Epithelial cell of proximal tubule (primary cell): ENCODE data around the gene LY6G6D. TPM values are rescaled to one million over a fixed set of nuclear protein-coding genes. Genes with fewer than 3 reads are reported as not detected.

Source experiments
- DNase-seq: peaks from one replicate; pipeline ENCODE4 v3.0.0-alpha.2; 2011; ENCODE audit warnings: low read depth
- H3K4me3 ChIP-seq: 2 replicates; pipeline ENCODE4 v1.5.1; 2011; ENCODE audit warnings: low read depth, mild to moderate bottlenecking, low read length
- total RNA-seq: library from RNA; depleted of rRNA; stranded (reverse); fragments of >200 nt; gene quantifications from 2 replicates; pipeline ENCODE4 v1.2.3, GENCODE V29; 2015
- TF ChIP-seq, protein P1 (sequence below): conservative IDR thresholded peaks from 2 replicates; pipeline ENCODE4 v1.5.1; 2012; ENCODE audit warnings: low read depth, mild to moderate bottlenecking, low read length

Gene LY6G6D
- total RNA-seq, 1 donor from 2014 or later: not detected

DNA sequence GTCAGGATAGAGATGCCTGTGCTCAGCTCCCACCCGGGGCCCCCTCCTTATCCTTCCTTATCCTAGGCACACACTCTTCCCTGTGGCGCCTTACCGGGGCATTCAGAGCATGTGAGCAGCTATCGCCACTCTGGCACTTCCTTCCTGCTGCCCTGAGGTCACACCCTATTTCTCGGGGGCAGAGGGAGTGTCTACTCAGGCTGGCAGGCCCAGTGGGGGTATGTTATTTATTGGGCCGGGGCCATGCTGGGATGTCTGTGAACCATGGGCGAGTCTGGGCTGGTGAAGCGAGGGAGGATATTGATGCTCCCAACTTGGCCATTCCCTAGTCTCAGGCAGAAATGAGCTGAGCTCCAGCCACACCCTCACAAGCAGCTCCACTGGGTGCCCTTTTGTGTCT, 3.9 kb upstream of the LY6G6D start:
- no peak for DNase-seq
- no peak overlapping the region for H3K4me3 ChIP-seq
- TF ChIP-seq, protein P1, sequence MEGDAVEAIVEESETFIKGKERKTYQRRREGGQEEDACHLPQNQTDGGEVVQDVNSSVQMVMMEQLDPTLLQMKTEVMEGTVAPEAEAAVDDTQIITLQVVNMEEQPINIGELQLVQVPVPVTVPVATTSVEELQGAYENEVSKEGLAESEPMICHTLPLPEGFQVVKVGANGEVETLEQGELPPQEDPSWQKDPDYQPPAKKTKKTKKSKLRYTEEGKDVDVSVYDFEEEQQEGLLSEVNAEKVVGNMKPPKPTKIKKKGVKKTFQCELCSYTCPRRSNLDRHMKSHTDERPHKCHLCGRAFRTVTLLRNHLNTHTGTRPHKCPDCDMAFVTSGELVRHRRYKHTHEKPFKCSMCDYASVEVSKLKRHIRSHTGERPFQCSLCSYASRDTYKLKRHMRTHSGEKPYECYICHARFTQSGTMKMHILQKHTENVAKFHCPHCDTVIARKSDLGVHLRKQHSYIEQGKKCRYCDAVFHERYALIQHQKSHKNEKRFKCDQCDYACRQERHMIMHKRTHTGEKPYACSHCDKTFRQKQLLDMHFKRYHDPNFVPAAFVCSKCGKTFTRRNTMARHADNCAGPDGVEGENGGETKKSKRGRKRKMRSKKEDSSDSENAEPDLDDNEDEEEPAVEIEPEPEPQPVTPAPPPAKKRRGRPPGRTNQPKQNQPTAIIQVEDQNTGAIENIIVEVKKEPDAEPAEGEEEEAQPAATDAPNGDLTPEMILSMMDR: no peak

DNA sequence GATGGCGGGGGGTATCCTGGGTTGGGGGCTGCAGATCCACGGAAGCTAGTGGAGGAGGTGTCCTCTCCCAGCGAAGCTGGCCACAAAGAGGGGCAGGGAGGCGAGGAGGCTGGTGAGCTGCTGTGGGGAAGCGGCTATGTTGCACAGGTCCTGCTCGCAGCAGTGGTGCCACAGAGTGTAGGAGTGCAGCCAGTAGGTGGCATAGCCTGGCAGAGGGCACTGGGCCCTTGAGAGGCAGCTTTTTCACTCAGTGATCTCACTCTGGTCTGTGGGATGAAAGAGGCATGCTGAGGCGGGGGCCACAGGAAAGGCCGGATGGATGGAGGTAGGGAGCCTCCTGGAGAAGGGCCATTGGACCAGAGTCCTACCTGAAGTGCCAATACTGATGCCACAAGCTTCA, 2.9 kb upstream of the LY6G6D start:
- no peak overlapping the region for H3K4me3 ChIP-seq
- TF ChIP-seq, protein P1: peak; percentile 54
- no peak for DNase-seq

DNA sequence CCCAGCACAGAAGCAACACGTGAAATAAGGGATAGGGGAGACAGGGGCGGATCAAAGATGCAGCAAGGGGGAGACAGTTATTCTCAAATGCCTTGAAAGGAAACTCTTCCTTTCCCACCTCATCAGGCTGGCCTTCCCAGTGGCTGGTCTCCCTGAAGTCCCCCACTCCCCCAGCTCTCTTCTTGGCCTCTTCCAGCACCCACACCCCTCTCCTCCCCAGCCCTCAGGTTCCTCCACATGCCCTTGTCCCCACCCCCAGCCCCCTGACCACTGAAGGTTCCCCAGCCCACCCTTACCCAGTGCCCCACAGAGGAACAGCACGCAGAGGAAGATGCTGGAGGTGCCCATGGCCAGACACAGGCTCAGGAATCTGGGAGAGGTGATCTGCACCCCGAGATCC, 1.7 kb upstream of the LY6G6D start:
- H3K4me3 ChIP-seq: no peak overlapping the region
- TF ChIP-seq, protein P1: no peak
- DNase-seq: no peak

DNA sequence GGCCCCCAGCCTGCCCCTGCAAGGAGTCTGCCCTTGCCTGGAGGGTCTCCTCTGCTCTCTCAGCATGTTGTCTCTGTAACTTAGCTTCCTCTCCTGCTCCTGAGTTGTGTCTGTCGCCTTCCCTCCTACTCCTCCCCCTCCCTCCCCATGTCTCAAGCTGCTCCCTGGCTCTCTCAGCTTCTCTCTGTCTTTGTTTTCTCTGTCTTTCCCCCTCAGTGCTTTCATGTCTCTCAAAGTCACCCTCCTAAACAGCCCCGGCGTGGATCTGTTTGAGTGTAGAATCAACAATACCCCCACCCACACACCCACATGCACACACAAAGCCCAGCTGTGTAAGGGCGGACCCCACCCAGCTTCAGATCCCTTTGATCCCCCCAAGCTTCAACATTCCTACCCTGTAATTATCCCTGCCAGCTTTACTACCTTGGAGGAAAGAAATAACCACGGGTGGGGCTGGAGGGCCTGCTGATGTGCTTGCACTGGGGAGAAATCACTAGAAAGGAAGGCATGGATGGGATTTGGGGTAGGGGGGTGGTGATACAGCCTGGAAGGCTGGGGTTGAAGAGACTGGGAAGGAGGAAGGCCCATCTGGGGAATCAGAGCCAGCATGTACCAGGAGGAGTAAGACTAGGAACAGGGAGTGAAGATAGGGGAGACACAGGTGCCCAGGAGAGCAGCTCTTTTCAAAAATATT, 1.0 kb upstream of the LY6G6D start:
- TF ChIP-seq, protein P1: no peak
- no peak for DNase-seq
- H3K4me3 ChIP-seq: no peak overlapping the region

DNA sequence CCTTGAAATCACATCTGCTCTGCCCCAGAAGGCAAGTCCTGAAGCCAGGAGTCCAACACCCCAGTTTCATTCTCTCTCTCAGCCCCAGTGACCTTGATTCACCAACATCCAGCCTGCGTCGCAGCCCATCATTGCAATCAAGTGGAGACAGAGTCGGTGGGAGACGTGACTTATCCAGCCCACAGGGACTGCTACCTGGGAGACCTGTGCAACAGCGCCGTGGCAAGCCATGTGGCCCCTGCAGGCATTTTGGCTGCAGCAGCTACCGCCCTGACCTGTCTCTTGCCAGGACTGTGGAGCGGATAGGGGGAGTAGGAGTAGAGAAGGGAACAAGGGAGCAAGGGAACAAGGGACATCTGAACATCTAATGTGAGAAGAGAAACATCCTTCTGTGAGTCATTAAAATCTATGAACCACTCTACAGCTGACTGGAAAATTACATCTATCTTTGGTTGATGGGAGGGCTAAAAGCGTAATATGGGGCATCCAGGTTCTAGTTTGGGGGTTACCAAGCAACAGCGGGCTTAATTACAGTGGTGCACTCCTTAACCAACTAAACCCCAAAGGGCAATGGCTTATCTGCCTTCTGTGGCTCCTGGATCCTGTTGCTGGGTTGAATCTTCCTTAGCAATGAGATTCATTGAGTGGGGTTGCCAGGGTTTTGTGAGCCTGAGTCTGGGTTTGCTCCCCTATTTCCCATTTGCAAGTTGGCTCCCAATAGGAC, 2.5 kb downstream of the LY6G6D start:
- H3K4me3 ChIP-seq: no peak overlapping the region
- DNase-seq: no peak
- TF ChIP-seq, protein P1: peak; percentile 20

DNA sequence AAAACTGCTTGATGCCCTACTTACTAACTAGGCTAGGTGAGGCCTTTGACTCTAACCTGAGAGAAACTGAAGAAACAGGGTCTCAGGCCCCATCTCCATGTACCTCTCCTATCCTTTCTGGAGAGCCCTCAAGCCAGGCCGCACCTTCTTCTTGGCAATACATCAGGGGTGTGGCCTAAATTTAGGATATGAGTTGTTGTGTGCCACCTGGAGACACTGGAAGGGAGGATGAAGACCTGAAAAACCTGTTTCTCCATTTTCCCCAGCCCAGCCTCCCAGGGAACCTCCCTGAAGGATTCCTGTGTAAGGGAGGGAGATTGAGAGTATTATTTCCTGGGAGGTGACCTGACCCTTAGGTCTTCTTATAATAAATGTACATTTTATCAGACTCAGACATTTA, 3.1 kb downstream of the LY6G6D start:
- DNase-seq: no peak
- no peak overlapping the region for H3K4me3 ChIP-seq
- TF ChIP-seq, protein P1: no peak

DNA sequence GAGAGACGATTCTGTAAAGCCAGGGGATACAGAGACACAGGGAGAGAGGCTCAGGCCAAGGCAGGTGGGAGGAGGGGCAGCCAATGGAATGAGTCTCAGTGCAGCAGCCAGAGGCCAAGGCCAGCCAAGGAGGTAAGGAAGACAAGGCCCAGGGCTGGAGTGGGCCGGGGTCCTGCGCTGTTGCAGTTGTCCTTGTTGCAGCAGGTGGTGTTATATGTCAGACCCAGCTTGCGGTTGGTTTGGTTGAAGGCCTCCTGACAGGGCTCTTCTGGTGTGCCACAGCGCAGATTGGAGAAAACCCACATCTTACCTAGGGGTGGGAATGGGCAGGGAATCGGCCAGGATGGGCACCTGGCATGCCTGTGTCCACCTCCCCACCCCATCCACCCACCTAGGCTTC, 3.9 kb downstream of the LY6G6D start:
- no peak for DNase-seq
- TF ChIP-seq, protein P1: no peak
- H3K4me3 ChIP-seq: no peak overlapping the region
